Endodermal cell (in vitro differentiated cells): ENCODE measurements around the gene RASAL1. TPM values are rescaled to one million over a fixed set of nuclear protein-coding genes. Genes with fewer than 3 reads are reported as not detected.
A peak's percentile ranks its signal among the peaks of the same experiment; 100 is the strongest.

ENCODE experiments used
- DNase-seq: peaks from one replicate; pipeline ENCODE4 v3.0.0-alpha.2; 2017
- H3K27ac ChIP-seq: 2 replicates; pipeline ENCODE4 v1.5.1; 2013; ENCODE audit warnings: mild to moderate bottlenecking, low read depth, low read length, moderate library complexity
- H3K27me3 ChIP-seq: 2 replicates; pipeline ENCODE4 v1.6.1; 2013; ENCODE audit warnings: mild to moderate bottlenecking, low read length, moderate library complexity; ENCODE audit not compliant: insufficient read depth, control insufficient read depth, poor library complexity, severe bottlenecking
- H3K36me3 ChIP-seq: 2 replicates; pipeline ENCODE4 v1.7.0; 2013; ENCODE audit warnings: mild to moderate bottlenecking, low read length, moderate library complexity; ENCODE audit not compliant: control insufficient read depth, insufficient read depth
- H3K4me1 ChIP-seq: one replicate; pipeline ENCODE4 v1.7.0; 2013; ENCODE audit warnings: low read length; ENCODE audit not compliant: control insufficient read depth, insufficient read depth
- H3K4me3 ChIP-seq: 2 replicates; pipeline ENCODE4 v1.5.1; 2013; ENCODE audit warnings: mild to moderate bottlenecking, low read length, moderate library complexity
- H3K9ac ChIP-seq: 2 replicates; pipeline ENCODE4 v1.6.1; 2013; ENCODE audit warnings: mild to moderate bottlenecking, low read length, moderate library complexity; ENCODE audit not compliant: poor library complexity, severe bottlenecking; ENCODE audit errors: extremely low read depth
- H3K9me3 ChIP-seq: 2 replicates; pipeline ENCODE4 v1.6.1; 2013; ENCODE audit warnings: mild to moderate bottlenecking, low read length, moderate library complexity; ENCODE audit not compliant: control insufficient read depth
- H3K27ac Mint-ChIP-seq: 2 replicates; pipeline ENCODE4 v1.8.0; 2020; ENCODE audit warnings: mixed read lengths
- H3K27me3 Mint-ChIP-seq: 2 replicates; pipeline ENCODE4 v1.8.0; 2021; ENCODE audit warnings: mild to moderate bottlenecking, mixed read lengths; ENCODE audit not compliant: insufficient read depth
- H3K36me3 Mint-ChIP-seq: 2 replicates; pipeline ENCODE4 v1.8.0; 2020; ENCODE audit warnings: low read depth, mixed read lengths
- H3K4me1 Mint-ChIP-seq: 2 replicates; pipeline ENCODE4 v1.8.0; 2020; ENCODE audit warnings: mixed read lengths
- H3K4me3 Mint-ChIP-seq: 2 replicates; pipeline ENCODE4 v1.8.0; 2020; ENCODE audit warnings: mild to moderate bottlenecking, moderate library complexity, mixed read lengths
- H3K9me3 Mint-ChIP-seq: 2 replicates; pipeline ENCODE4 v1.8.0; 2020; ENCODE audit warnings: mild to moderate bottlenecking, mixed read lengths
- WGBS, 2 experiments: methylation state at CpG; one replicate each; pipeline versions ENCODE4 v1.1.5 to v1.1.7; 2013; ENCODE audit warnings: missing lambda C conversion rate in 2 of 2, mixed read lengths in 1 of 2; ENCODE audit not compliant: insufficient coverage in 1 of 2, insufficient read length in 1 of 2; 5-methylcytosine and 5-hydroxymethylcytosine counted together
- total RNA-seq, 2 donors: library from RNA; stranded (reverse); fragmentation: NEBNext Ultra II Directional in 1 of 2; extraction: Animal tissue kit (Norgen Biotek cat#: 25700) in 1 of 2; gene quantifications; 2 replicates in 1 of 2; 3 replicates in 1 of 2; pipeline ENCODE4 v1.2.1, GENCODE V29; 2021
- TF ChIP-seq, protein P1 (sequence below): fragments of 200-600 bp; sonication (generic); conservative IDR thresholded peaks from 2 replicates; pipeline ENCODE4 v1.5.0; 2021; ENCODE audit warnings: antibody characterized with exemption, mild to moderate bottlenecking

Gene RASAL1
- total RNA-seq, 2 donors from 2014 or later, result 0.77 to 1.4 TPM

DNA sequence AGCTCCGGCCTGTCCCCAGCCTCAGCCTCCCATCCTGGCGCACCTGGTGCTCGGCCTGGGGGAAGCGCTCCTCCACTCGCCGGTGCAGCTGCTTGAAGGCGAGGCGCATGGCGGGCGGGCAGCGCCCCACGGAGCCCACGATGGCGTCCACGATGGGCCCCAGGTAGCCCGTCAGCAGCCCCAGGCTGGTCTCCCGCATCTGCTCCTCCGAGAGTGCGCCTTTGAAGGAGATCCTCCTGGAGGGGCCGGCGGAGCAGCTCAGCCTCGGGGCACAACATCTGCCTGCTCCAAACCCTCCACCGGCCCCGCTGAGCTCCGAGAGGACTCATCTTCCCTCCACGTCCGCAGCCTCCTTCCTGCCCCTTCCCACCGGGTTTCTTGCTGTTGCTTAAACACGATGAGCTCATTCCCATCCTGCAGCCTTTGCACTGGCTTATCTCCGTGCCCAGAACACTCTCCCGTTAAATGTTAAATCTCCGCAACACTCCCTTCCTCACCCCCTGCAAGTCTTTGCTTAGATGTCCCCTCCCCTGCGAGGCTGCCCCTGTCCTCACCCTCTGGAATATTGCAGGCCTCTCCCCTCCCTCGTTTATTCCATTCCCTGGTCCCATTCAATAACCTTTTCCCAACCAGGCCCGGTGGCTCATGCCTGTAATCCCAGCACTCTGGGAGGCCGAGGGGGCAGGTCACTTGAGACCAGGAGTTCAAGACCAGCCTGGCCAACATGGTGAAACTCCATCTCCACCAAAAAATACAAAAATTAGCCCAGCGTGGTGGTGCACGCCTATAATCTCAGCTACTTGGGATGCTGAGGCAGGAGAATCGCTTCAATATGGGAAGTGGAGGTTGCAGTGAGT lies 23.3 kb downstream of the RASAL1 start:
- Mint-ChIP-seq H3K27ac (no peak overlapping the region), H3K4me3 (no peak overlapping the region), H3K27me3 (no peaks in the 10 kb centered on the region), H3K36me3 (no peaks in the 10 kb centered on the region), H3K9me3 (no peaks in the 10 kb centered on the region), H3K4me1 (peaks cover 13% of the 10 kb centered on the region)
- Histone ChIP-seq H3K4me1 (peaks cover 7% of the 10 kb centered on the region), H3K27ac (no peak overlapping the region), H3K9me3 (no peaks in the 10 kb centered on the region), H3K27me3 (no peaks in the 10 kb centered on the region), H3K9ac (no peak overlapping the region), H3K36me3 (no peaks in the 10 kb centered on the region), H3K4me3 (no peak overlapping the region)
- peak; percentile 65 for DNase-seq
- 84 to 85% methylated on average over 27 to 39 of the region's 39 CpGs for WGBS, 2 experiments
- TF ChIP-seq, protein P1, sequence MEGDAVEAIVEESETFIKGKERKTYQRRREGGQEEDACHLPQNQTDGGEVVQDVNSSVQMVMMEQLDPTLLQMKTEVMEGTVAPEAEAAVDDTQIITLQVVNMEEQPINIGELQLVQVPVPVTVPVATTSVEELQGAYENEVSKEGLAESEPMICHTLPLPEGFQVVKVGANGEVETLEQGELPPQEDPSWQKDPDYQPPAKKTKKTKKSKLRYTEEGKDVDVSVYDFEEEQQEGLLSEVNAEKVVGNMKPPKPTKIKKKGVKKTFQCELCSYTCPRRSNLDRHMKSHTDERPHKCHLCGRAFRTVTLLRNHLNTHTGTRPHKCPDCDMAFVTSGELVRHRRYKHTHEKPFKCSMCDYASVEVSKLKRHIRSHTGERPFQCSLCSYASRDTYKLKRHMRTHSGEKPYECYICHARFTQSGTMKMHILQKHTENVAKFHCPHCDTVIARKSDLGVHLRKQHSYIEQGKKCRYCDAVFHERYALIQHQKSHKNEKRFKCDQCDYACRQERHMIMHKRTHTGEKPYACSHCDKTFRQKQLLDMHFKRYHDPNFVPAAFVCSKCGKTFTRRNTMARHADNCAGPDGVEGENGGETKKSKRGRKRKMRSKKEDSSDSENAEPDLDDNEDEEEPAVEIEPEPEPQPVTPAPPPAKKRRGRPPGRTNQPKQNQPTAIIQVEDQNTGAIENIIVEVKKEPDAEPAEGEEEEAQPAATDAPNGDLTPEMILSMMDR, result no peak

DNA sequence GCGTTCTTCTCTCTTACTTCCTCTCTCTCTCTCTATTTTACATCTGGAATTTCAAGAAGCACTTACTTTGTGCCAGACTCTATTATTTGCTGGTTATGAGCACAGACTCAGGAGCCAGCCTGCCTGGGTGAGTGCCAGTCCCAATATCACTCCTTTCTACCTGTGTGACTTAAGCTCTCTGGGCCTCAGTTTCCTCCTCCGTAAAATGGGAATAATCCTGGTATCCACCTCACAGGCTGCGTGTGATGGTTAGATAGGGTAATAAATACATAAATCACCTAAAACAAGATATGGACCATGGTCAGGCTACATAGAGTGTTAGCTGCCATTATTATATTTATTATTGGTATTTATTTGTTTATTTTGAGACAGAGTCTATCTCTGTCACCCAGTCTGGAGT lies 24.3 kb downstream of the RASAL1 start:
- WGBS, 2 experiments, result 90 to 100% methylated on average over 1 to 3 of the region's 3 CpGs

DNA sequence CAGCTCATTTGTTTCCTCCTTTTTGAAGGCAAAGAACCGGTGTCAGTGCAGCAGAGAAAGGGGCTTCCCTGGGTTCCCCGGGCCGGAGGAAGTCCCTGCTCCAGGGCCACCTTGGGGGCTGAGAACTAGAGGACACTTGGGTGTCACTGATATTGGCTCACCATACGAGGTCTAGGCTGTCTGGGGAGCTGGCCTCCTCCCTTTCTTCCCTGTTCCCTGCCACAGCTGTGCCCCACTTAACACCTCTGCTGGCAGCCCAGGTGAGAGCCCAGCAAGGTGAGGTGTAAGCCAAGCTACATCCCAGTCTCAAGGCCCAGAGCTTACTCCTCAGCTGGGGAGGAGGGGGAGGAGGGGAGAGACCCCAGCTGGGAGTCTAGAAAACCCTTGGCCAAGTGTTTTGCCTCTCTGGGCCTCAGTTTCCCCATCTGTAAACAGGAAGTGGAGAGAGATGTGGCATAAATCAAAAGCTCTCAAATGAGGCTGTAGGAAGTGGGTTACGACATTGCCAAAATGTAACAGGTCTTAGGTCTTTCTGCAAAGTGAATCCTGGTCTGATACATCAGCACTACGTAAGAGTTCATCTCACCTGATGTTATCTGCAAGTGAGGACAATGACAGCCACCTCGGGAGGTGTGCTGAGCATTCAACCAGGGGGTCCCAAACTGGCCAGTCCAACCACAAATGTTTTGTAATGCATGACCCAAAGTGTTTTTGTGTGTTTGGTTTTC lies 25.5 kb downstream of the RASAL1 start:
- peaks cover 5% of the 10 kb centered on the region for H3K27me3 Mint-ChIP-seq
- no peak overlapping the region for H3K4me3 Mint-ChIP-seq
- Histone ChIP-seq H3K9ac (no peak overlapping the region), H3K27ac (no peak overlapping the region), H3K27me3 (peaks cover under 1% of the 10 kb centered on the region), H3K36me3 (no peaks in the 10 kb centered on the region), H3K9me3 (no peaks in the 10 kb centered on the region), H3K4me3 (no peak overlapping the region), H3K4me1 (peaks cover 7% of the 10 kb centered on the region)
- H3K36me3 Mint-ChIP-seq, result no peaks in the 10 kb centered on the region
- no peaks in the 10 kb centered on the region for H3K9me3 Mint-ChIP-seq
- H3K4me1 Mint-ChIP-seq, result peaks cover 13% of the 10 kb centered on the region
- 79 to 88% methylated on average over 3 to 7 of the region's 7 CpGs for WGBS, 2 experiments
- peak; percentile 80 for DNase-seq
- TF ChIP-seq, protein P1, result no peak
- no peak overlapping the region for H3K27ac Mint-ChIP-seq

More for the DNA sequence above, 24.3 kb downstream of the RASAL1 start:
- H3K4me3 Mint-ChIP-seq, result no peak overlapping the region
- Histone ChIP-seq H3K4me3 (no peak overlapping the region), H3K9ac (no peak overlapping the region), H3K36me3 (no peaks in the 10 kb centered on the region), H3K27ac (no peak overlapping the region), H3K4me1 (peaks cover 7% of the 10 kb centered on the region), H3K9me3 (no peaks in the 10 kb centered on the region), H3K27me3 (no peaks in the 10 kb centered on the region)
- H3K36me3 Mint-ChIP-seq, result no peaks in the 10 kb centered on the region
- peaks cover 13% of the 10 kb centered on the region for H3K4me1 Mint-ChIP-seq
- H3K27ac Mint-ChIP-seq, result no peak overlapping the region
- TF ChIP-seq, protein P1, result no peak
- no peaks in the 10 kb centered on the region for H3K9me3 Mint-ChIP-seq
- no peaks in the 10 kb centered on the region for H3K27me3 Mint-ChIP-seq
- DNase-seq, result no peak
